ENCODE data around the gene KLHL13.

KLHL13 gene

GRCh38 chrX:117910216-117910615, 206.4 kb downstream of the KLHL13 start:
- H3K4me3 ChIP-seq (ENCODE audit: control insufficient read depth, low read depth, low read length) = no peak overlapping the region
- no peak for DNase-seq (ENCODE audit: low read depth)
- TF ChIP-seq CTCF (conservative IDR thresholded peaks at IDR 0.05; ENCODE audit: control insufficient read depth, insufficient read depth, low read depth, low read length) = no peak

- TF ChIP-seq CTCF (conservative IDR thresholded peaks at IDR 0.05; ENCODE audit: control insufficient read depth, insufficient read depth, low read depth, low read length) = no peak
- no peak for DNase-seq (ENCODE audit: low read depth)
- no peak overlapping the region for H3K4me3 ChIP-seq (ENCODE audit: control insufficient read depth, low read depth, low read length)
These were observed 218.4 kb downstream of the KLHL13 start for GRCh38 chrX:117898226-117898625.

- no peak overlapping the region for H3K4me3 ChIP-seq (ENCODE audit: control insufficient read depth, low read depth, low read length)
- no peak for TF ChIP-seq CTCF (conservative IDR thresholded peaks at IDR 0.05; ENCODE audit: control insufficient read depth, insufficient read depth, low read depth, low read length)
- no peak for DNase-seq (ENCODE audit: low read depth)
These were observed 221.2 kb downstream of the KLHL13 start for GRCh38 chrX:117895418-117895817.

- DNase-seq (ENCODE audit: low read depth) = no peak
- TF ChIP-seq CTCF (conservative IDR thresholded peaks at IDR 0.05; ENCODE audit: control insufficient read depth, insufficient read depth, low read depth, low read length) = no peak
These were observed 224.1 kb downstream of the KLHL13 start for GRCh38 chrX:117892469-117892868.

GRCh38 chrX:117871796-117872195, 244.8 kb downstream of the KLHL13 start:
- no peak overlapping the region for H3K4me3 ChIP-seq (ENCODE audit: control insufficient read depth, low read depth, low read length)
- no peak for TF ChIP-seq CTCF (conservative IDR thresholded peaks at IDR 0.05; ENCODE audit: control insufficient read depth, insufficient read depth, low read depth, low read length)
- DNase-seq (ENCODE audit: low read depth) = no peak

More at GRCh38 chrX:117892469-117892868, 224.1 kb downstream of the KLHL13 start:
- H3K4me3 ChIP-seq (ENCODE audit: control insufficient read depth, low read depth, low read length) = no peak overlapping the region

GRCh38 chrX:117860517-117860916, 256.1 kb downstream of the KLHL13 start:
- TF ChIP-seq CTCF (conservative IDR thresholded peaks at IDR 0.05; ENCODE audit: control insufficient read depth, insufficient read depth, low read depth, low read length) = no peak
- DNase-seq (ENCODE audit: low read depth) = no peak
- H3K4me3 ChIP-seq (ENCODE audit: control insufficient read depth, low read depth, low read length) = no peak overlapping the region

- no peak for DNase-seq (ENCODE audit: low read depth)
- no peak for TF ChIP-seq CTCF (conservative IDR thresholded peaks at IDR 0.05; ENCODE audit: control insufficient read depth, insufficient read depth, low read depth, low read length)
- H3K4me3 ChIP-seq (ENCODE audit: control insufficient read depth, low read depth, low read length) = no peak overlapping the region
These were observed 261.8 kb downstream of the KLHL13 start for GRCh38 chrX:117854806-117855205.
